Measurements from ENCODE around the gene CEP70. TPM values are rescaled to one million over a fixed set of nuclear protein-coding genes. Genes with fewer than 3 reads are reported as not detected.

The CEP70 gene
- total RNA-seq, 3 donors from 2014 or later: 19.5 to 84.0 (median 58.3) TPM

- Histone ChIP-seq H3K27me3 (no peaks in the 10 kb centered on the region), H3K4me1 (no peaks in the 10 kb centered on the region), H3K36me3 (no peaks in the 10 kb centered on the region), H3K9me3 (no peaks in the 10 kb centered on the region), H3K4me3 (no peak overlapping the region), H3K27ac (no peak overlapping the region)
- no peak for TF ChIP-seq CTCF (IDR thresholded peaks at IDR 0.05)
- no peak for TF ChIP-seq POLR2AphosphoS5 (IDR thresholded peaks at IDR 0.05)
- TF ChIP-seq POLR2A (IDR thresholded peaks at IDR 0.05): no peak
- DNase-seq (ENCODE audit: low spot score in 2 of 2): no peak
- intact Hi-C loops (cut with DNase I; ENCODE audit: low total_unique reads): no loop called here
Measured at GRCh38 chr3:138463724-138464490, 130.2 kb downstream of the CEP70 start.

GRCh38 chr3:138461896-138462295, 132.2 kb downstream of the CEP70 start:
- Histone ChIP-seq H3K4me1 (no peaks in the 10 kb centered on the region), H3K36me3 (no peaks in the 10 kb centered on the region), H3K27ac (no peak overlapping the region), H3K4me3 (no peak overlapping the region), H3K27me3 (no peaks in the 10 kb centered on the region), H3K9me3 (no peaks in the 10 kb centered on the region)
- intact Hi-C loops (cut with DNase I; ENCODE audit: low total_unique reads): no loop called here
- TF ChIP-seq CTCF (IDR thresholded peaks at IDR 0.05): no peak
- no peak for TF ChIP-seq POLR2A (IDR thresholded peaks at IDR 0.05)
- TF ChIP-seq POLR2AphosphoS5 (IDR thresholded peaks at IDR 0.05): no peak
- no peak for DNase-seq (ENCODE audit: low spot score in 2 of 2)

GRCh38 chr3:138461246-138461645, 132.8 kb downstream of the CEP70 start:
- Histone ChIP-seq H3K4me3 (no peak overlapping the region), H3K4me1 (no peaks in the 10 kb centered on the region), H3K27me3 (no peaks in the 10 kb centered on the region), H3K27ac (no peak overlapping the region), H3K36me3 (no peaks in the 10 kb centered on the region), H3K9me3 (no peaks in the 10 kb centered on the region)
- intact Hi-C loops (cut with DNase I; ENCODE audit: low total_unique reads): no loop called here
- no peak for TF ChIP-seq CTCF (IDR thresholded peaks at IDR 0.05)
- TF ChIP-seq POLR2AphosphoS5 (IDR thresholded peaks at IDR 0.05): no peak
- no peak for TF ChIP-seq POLR2A (IDR thresholded peaks at IDR 0.05)
- no peak for DNase-seq (ENCODE audit: low spot score in 2 of 2)

GRCh38 chr3:138460536-138461205, 133.4 kb downstream of the CEP70 start:
- peak in 1 of 2 donors; percentile 27 for DNase-seq (ENCODE audit: low spot score in 2 of 2)
- no peak for TF ChIP-seq POLR2AphosphoS5 (IDR thresholded peaks at IDR 0.05)
- TF ChIP-seq POLR2A (IDR thresholded peaks at IDR 0.05): no peak
- no peak for TF ChIP-seq CTCF (IDR thresholded peaks at IDR 0.05)
- Histone ChIP-seq H3K27me3 (no peaks in the 10 kb centered on the region), H3K4me1 (no peaks in the 10 kb centered on the region), H3K4me3 (no peak overlapping the region), H3K9me3 (no peaks in the 10 kb centered on the region), H3K36me3 (no peaks in the 10 kb centered on the region), H3K27ac (no peak overlapping the region)
- intact Hi-C loops (cut with DNase I; ENCODE audit: low total_unique reads): no loop called here
